GM21723 (cell line): ENCODE data around the gene PLAGL1.
"Not testable (repeated sequence)": the region's sequence is repeated elsewhere in the genome, so short reads cannot be mapped to it uniquely, and the experiment has no call there.

Experiments used
- ATAC-seq: cut with Tn5 transposase; IDR thresholded peaks from one replicate; pipeline ENCODE4 v1.9.1; 2021; ENCODE audit warnings: mild to moderate bottlenecking, moderate library complexity; ENCODE audit not compliant: unreplicated experiment

Gene PLAGL1

DNA sequence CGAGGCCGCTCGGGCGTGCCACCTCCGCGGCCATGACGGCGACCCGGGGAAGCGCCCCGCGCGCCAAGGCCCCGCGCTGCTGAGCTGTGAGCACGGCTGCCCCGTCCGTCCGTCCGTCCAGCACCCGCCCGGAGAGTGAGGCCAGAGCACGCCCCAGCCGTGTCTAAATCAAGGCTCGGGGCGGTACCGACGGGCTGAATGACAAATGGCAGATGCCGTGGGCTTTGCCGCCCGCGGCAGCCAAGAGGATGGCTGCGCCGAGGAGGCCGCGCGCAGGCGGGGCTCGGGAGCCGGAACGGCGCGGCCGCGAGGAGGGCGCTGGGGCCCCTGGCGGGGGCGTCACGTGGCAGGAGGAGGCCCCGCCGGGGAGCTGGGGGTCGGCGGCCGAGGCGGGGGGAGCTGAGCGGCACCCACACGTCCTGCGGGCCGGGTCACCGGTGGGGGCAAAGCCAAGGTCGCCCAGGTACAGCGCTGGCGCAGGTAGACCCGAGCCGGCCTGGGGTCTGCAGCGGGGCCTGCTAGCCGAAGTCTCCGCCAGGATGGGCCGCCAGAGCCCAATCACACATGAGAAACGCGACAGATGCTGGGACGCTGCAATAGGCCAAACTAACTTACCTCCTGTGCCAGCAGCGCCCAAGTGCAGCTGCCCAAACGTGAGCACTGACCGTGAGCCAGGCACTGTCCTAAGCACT lies at the start of gene PLAGL1:
TSS of gene PLAGL1 (minus strand) at position 140 of the 692 bp plus-strand sequence. CDS start 60,123 bp downstream, outside the sequence.
- ATAC-seq: peak; percentile 65

GRCh38 chr6:144055121-144055931 lies 47.3 kb upstream of the PLAGL1 start:
- peak; percentile 88 for ATAC-seq

DNA sequence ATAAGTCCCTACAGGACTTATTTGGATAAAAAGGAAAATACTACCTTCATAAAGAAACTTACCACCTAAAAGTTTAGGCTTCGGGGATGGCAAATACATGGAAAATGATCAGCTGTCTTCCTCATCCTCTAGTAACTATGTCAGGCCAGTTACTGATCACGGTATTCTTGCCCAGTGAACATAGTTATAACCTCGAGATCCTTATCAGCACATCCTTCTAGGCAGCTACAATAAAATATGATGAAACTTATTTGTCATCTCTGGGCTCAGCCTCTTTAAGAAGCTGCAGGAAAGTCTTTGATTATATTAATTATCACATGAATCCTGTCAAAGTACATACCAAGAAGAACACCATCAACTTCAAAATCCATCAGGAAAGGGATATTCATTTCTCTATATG lies 45.5 kb upstream of the PLAGL1 start:
- no peak for ATAC-seq

DNA sequence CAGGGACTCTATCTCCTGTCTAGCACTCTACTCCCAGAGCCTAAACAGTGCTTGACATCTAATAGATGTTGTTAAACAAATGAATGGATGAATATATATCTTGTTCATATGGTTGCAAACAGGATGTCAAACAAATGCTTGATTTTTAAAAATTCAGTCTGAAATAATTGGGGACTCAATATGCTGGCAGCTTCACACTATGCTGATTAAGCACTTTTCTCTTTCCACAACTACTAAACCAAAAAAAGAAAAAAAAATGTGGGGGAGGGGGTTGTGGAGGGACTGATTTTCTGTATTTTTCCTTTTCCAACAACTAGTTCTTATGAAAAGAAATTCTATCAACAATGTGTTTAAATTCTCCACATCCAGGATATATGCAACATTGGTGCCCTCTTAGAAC lies 44.4 kb upstream of the PLAGL1 start:
- no peak for ATAC-seq

- no peak for ATAC-seq
Observed at GRCh38 chr6:144049386-144049785, 41.3 kb upstream of the PLAGL1 start.

- ATAC-seq: no peak
Observed at GRCh38 chr6:144047688-144048087, 39.6 kb upstream of the PLAGL1 start.

- not testable (repeated sequence) for ATAC-seq
Observed at GRCh38 chr6:144046672-144047071, 38.6 kb upstream of the PLAGL1 start.

DNA sequence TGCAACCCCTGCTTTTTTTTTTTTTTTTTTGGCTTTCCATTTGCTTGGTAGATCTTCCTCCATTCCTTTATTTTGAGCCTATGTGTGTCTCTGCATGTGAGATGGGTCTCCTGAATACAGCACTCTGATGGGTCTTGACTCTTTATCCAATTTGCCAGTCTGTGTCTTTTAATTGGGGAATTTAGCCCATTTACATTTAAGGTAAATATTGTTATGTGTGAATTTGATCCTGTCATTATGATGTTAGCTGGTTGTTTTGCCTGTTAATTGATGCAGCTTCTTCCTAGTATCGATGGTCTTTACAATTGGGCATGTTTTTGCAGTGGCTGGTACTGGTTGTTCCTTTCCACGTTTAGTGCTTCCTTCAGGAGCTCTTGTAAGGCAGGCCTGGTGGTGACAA lies 36.9 kb upstream of the PLAGL1 start:
- not testable (repeated sequence) for ATAC-seq

DNA sequence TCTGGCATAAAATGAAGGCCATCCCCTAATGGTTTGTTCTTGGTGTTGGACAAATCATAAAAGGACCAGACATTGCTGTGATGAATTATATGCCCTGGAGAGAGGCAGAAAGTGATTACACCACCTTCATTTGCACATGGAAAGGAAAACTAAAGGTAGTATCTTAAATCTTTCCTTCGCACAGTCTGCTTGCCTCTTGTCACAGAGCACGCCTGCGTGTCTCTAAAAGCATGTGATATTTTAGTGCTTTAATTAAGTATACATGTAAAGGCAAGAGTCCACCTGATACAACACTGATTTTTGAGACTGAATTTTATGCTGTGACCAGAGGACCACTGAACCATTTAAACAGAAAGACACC lies 28.8 kb upstream of the PLAGL1 start:
- ATAC-seq: peak; percentile 6

DNA sequence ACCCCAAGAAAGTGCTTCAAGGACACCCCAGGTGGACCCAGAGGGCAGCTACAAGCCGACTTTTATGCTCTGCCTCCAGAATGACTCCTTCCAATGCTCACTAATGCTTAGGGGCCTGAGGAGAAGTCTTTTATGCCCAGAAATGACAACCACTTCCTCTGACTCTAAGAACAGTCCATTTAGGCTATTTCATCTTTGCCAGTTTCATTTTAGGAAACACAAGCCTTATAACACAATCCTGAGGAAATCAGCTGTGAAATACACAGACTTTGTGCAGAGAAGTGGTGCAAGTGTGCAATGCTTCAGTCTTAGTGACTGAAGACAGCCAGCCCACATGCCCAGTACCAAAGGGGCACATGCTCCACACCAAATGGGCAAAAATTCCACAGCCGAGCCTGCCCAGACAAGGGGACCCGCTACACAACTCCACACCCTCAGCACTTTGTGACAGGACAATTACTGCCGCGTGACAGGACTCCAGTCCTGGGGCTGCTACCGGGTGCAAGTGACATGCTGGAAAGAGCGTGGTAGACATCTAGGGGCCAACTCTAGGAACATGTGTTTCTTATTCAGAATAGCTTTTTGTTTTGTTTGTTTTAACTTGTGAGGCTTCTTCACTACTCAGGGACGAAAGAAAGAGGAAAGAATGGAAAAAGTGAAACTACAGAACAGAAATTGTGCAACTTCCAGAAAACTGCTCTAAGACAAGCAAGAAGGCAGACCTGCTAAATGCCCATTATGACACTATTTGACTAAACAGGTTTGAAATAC lies 28.2 kb upstream of the PLAGL1 start:
- peak; percentile 71 for ATAC-seq

DNA sequence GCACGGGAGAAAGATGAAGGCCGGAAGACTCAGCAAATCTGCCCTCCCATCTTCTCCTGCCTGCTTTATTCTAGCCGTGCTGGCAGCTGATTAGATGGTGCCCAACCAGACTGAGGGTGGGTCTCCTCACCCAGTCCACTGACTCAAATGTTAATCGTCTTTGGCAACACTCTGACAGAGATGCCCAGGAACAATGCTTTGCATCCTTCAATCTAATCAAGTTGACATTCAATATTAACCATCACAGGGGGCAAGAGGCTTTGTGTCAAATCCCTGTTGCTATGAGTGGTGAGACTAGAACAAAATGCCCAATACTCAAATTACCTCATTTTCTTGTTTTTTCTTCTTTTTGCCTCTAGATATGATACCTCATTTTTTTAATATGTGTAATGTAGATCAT lies 27.4 kb upstream of the PLAGL1 start:
- ATAC-seq: no peak

DNA sequence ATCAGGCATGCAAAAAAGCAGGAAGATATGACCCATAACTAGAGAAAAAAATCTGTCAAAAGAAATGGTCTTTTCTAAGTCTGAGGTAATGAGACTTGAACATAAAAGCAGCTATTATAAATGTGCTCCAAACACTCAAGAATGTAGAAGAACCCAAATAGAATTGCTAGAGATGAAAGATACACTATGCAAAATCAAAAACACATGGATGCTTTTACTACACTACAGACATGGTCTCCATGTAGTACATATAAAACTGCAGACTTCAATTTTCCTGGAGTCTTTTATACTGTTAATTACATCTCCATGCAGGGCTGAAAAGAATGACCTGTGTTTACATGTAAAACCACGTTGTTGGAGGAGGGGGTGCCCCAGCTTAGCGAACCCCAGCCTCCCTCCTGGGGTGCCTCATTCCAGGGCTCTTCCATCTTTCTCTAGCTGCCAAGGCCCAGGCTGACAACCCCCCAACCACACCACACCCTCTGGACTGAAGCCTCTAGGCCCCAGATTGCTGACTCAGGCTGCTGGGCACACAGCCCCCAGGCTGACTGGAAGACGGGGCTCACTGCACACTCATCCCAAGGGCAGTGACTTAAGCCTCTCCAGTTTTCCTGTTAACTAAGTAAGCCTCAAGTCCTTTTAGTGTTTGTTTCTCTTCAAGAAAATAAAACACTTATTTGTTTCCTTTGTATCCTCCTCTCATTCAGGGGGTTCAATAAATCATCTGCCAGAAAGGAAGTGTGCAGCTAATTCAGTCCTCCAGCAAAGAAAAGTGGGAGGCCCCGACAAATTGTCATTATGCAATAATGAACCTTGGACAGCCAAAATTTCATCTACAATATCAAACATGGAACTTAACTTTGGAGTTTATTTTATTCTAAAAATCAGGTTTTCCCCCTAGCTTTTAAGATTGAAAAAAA lies 26.0 kb upstream of the PLAGL1 start:
- no peak for ATAC-seq

GRCh38 chr6:144029452-144029851 lies 21.4 kb upstream of the PLAGL1 start:
- no peak for ATAC-seq

GRCh38 chr6:144027932-144028587 lies 20.0 kb upstream of the PLAGL1 start:
- ATAC-seq: no peak

DNA sequence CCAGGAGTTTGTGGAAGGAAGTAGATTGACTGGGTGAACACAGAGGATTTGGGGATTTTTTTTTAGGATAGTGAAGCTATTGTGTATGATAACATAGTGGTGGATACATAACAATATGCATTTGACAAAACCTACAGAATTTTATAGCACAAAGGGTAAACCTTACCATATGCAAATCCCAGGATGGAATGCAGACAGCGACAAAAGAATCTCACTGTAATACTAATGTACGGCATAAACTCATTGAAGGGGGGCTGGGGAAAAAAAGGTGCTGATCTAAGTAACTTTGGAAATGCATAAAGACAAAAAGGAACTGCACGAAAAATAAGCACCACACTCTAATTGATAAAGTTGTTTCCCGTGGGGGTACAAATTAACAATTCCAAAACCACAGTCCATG lies 15.2 kb upstream of the PLAGL1 start:
- ATAC-seq: no peak

DNA sequence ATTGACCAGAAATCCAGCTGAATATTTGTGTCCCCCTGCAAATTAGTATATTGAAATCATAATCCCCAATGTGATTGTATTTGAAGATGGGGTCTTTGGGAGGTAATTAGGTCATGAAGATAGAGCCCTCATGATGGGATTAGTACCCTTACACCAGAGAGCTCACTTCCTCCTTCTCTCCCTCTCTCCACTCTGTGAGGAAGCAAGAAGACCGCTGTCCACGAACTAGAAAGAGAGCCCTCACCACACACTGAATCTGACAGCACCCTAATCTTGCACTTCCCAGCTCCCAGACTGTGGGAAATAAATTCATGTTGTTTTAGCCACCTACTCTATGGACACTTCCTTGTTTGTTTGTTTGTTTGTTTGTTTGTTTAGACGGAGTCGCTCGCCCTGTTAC lies 11.9 kb upstream of the PLAGL1 start:
- no peak for ATAC-seq

- ATAC-seq: no peak
Observed at GRCh38 chr6:144017166-144018094, 9.4 kb upstream of the PLAGL1 start.

GRCh38 chr6:144013486-144013909 lies 5.4 kb upstream of the PLAGL1 start:
- ATAC-seq: peak; percentile 65

DNA sequence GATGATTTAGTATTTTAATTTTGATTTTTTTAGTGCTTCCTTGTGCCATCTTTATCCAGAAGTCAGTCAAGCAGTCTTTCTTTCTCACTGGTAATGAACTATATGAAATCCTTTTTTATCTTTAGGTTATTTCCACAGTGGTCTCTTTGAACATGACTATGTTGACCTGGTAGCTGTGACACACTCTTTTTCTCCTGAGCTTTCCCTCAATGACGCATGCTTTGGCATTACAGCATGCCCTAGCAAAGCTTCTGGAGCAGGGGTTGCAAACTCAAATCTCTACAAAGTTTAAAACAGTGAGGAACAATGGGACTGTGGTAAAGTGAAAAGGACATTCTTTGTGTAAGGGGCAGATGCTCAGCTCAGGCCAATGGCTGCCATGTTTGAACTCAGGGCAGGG lies 4.5 kb upstream of the PLAGL1 start:
- ATAC-seq: no peak
